HG02943 (cell line): ENCODE measurements around the gene MET.
"Not testable (repeated sequence)": the region's sequence is repeated elsewhere in the genome, so short reads cannot be mapped to it uniquely, and the experiment has no call there.

Source experiments
- ATAC-seq: cut with Tn5 transposase; IDR thresholded peaks from one replicate; pipeline ENCODE4 v1.9.1; 2021; ENCODE audit warnings: mild to moderate bottlenecking, low read depth, moderate library complexity; ENCODE audit not compliant: unreplicated experiment

Gene MET

DNA sequence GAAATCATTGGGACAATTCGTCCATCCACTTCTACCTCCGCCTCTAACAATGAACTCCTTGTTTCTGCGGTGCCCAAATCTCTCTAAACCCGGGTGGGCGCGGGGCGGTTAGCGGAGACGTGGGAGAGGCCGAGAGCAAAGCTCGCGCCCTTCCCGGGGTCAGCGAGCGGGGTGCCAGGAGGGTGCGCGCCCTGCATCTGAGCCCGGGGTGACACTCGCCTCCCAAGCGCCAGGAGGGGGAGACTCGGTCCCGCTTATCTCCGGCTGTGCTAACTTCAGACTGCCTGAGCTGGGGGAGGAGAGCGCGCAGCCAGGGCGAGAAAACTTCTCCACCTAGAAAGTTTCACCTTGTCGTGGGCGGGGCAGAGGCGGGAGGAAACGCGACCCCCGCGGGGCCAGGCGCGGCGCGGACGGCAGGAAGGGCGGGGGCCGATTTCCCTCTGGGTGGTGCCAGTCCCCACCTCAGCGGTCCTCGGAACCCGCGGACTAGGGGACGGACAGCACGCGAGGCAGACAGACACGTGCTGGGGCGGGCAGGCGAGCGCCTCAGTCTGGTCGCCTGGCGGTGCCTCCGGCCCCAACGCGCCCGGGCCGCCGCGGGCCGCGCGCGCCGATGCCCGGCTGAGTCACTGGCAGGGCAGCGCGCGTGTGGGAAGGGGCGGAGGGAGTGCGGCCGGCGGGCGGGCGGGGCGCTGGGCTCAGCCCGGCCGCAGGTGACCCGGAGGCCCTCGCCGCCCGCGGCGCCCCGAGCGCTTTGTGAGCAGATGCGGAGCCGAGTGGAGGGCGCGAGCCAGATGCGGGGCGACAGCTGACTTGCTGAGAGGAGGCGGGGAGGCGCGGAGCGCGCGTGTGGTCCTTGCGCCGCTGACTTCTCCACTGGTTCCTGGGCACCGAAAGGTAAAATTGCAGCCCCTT lies at the start of gene MET:
Gene MET (plus strand): TSS at position 516 of the 915 bp plus-strand sequence. CDS start 26,889 bp downstream, outside the sequence.
- ATAC-seq, result peak; percentile 92

DNA sequence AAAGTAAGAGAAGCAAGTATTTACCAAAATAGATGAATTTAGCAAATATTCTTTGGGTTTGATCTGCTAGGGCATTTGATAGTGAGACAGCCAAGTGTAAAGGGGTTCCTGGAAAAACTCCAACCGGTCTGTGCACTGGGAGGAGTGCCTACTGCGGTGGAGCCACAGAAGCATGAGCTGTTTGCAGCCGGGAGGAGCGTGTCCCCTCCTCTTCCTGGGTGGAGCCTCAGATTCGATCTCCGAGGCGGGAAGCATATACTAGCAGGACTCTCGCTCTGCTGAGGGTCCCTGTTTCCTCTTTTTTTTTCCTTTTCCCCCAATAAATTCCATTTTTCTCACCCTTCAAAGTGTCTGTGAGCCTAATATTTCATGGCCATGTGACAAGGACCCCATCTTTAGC lies 45.1 kb upstream of the MET start:
- no peak for ATAC-seq

DNA sequence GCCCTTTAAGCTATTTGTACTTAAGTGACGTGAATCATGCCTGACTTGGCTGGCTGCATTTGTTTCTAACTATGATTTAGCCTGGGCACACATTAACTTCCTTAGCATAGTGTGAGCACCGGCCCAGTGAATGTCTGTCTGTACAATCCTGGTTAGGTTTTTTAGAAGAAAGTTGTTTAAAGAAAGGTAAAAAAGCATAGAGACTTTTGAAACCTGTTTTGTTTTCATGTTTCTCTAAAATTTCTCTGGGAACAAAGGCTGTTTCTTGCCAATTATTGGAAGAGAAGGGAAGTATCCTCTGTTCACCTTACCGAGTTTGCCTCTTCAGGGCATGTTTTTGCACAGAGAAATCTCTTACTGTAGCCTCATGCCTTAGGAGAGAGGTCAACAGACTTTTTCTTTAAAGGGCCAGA lies 42.9 kb upstream of the MET start:
- no peak for ATAC-seq

DNA sequence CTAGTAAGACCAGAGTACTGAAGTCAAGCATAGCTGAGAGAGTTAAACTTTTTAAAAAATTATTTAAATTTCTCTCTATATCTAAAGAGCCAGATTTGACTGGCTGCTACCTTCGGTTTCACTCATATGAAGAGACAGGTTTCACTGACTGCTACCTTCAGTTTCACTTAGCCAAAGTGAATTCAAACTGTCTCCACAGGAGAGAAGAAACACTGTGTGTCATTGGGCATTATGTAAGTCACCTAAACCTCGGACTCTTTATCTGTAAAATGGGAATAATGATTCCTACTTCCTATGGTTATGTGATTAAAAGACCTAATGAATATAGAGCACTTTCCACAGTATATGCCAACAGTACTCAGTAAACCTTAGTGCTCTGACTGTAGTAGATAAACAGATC lies 41.6 kb upstream of the MET start:
- ATAC-seq, result peak; percentile 97

DNA sequence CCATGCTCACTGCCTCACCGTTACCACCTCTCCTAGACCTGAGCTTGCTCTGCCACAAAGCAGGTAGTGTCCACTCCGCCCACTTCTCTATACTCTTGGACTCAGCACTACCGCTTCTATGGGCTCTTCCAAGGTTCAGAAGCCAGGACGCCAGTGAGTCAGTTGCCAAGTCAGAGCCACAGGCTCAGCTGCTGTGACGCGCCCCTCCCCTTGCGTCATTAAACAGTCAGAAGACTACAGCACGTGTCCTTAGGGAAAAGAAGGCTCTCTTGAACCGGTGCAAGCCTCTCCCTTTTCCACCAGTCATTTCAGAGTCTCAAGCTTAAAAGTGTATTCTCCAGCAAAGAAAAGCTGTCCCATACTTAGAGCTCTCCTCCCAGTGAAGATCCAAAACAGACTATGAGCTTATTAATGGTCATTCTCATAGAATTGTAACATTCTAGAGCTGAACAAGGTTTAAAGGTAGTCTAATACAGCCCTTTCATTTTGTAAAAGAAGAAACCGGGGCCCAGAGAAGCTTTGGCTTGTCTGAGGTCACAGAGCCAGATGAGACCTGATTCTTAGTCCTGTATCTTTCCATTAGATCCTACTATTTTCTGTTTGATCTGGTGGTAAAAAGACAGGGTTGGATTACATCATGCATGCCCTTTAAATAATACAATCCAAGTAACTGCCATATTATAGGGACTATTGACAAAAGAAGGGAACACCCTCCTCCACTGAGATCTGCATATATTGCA lies 40.9 kb upstream of the MET start:
- no peak for ATAC-seq

DNA sequence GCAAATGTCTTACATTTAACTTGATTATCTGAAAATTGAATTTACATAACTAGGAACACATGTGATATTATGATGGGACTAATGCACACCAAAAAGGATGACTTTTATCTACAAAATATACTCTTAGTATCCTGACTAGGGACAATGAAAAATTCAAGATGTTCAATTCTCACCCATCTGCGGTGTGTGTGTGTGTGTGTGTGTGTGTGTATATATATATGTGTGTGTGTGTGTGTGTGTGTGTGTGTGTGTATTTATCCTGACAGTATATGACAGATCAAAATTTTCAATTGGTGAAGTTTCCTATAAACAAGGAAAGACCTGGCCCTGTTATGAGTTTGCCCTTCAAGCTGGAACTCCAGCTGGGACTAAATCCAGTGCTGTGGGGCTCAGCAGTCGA lies 40.3 kb upstream of the MET start:
- no peak for ATAC-seq

DNA sequence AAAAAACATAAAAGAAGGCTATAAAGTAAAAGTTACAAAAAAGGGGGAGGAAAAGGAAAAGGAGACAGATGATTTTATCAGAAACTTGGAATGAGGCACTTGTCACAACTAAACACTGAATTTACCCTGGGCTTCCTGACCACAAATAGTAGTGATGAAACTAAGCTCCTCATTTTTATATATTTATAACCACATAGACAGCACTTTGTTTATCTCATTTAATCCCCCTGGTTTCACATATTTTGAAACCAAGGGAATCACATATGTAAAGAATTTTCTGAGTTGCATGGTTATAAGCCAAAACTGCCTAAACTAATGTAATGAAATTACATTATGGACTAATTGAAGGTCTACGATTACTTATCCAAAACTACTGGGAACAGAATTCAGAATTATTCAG lies 39.6 kb upstream of the MET start:
- ATAC-seq, result no peak

DNA sequence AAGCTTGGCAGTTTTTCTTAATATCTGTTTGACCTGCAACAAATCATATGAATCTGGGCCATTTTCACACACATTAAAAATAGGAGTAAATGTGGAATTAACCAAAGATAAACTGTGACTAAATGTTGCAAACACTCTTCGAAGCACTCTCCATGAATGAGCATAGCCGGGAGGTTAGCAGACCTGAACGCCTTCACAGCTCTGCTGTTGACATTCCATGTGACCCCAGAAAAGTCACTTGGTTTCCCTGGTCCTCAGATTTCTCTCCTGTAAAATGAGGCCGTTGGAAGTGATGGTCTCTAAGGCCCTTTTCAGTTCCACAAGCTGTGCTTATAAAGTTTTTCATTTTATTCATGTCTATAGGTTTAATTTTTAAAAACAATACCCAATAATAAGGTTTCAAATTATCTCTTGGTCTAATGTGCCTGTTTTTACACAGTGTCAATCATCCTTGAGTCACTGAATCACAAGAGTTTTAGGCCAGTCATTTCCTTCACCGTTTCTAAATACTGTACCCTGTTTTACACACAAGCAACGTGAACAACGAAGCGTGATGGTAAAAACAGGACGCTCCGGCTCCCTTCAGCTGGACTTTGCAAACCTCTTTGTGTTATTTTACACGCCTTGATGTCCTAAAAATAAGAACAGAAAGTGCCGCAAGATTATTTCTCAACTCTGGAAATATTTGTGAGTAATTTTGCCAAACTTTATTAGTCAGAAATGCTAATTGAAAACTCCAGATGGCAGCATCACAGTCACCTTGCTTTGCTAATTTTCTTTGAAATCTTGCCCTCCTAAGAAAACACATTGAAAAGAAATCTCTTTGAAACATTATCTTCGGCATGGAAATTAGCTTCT lies 38.6 kb upstream of the MET start:
- ATAC-seq, result no peak

DNA sequence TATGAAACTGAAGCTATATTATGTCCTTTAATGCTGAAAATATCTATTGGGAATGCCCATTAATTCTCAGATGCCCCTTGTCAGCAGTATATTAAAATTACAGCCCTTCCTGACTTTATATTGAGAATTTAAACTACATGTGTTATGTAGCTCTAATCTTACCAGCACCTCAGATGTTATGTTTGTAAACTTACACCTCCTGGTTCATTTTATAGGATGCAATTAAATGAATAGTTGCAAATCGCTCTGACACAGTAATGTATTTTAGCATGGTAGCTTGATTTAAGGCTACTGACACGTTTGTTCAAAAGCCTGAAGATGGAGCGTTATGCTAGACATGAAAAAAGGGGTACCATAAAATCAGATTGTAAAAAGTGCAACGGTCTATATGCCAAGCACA lies 35.0 kb upstream of the MET start:
- no peak for ATAC-seq

DNA sequence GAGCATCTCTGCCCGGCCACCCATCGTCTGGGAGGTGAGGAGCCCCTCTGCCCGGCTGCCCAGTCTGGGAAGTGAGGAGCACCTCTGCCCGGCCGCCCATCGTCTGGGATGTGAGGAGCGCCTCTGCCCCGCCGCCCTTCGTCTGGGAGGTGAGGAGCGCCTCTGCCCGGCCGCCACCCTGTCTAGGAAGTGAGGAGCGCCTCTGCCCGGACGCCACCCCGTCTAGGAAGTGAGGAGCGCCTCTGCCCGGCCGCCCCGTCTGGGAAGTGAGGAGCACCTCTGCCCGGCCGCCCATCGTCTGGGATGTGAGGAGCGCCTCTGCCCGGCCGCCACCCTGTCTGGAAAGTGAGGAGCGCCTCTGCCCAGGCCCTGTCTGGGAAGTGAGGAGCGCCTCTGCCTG lies 33.4 kb upstream of the MET start:
- not testable (repeated sequence) for ATAC-seq

DNA sequence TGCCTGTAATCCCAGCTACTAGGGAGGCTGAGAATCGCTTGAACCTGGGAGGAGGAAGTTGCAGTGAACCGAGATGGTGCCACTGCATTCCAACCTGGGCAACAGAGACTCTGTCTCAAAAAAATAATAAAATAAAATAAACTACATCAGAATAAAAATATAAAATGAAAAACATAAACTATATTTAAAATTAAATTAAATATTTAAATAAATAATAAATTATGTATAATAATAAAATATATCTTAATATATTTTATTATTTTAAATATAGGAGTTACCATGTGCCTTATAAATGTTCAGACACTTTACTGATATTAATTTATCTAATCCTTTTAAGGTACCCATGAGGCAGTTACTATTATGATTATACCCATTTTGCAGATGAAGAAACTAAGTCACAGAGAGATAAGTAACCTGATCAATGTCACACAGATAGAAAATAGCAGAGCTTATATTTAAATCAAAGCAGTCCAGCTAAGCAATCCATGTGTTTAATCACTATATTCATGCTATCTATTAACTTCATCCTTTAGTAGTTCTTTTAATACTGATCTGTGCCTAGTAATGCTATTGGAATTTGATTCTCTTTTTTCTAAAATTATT lies 30.3 kb upstream of the MET start:
- no peak for ATAC-seq

DNA sequence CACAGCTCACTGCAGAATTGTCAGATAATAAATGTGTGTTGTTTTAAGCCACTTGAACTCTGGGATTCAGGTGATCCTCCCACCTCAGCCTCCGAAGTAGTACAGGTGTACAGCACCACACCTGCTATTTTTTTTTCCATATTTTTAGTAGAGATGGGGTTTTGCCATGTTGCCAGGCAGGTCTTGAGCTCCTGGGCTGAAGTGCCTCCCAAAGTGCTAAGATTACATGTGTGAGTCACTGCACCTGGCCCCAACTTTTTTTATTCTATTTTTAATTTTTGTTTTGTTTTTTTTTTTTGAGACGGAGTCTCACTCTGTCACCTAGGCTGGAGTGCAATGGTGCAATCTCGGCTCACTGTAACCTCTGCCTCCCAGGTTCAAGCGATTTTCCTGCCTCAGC lies 28.8 kb upstream of the MET start:
- ATAC-seq, result not testable (repeated sequence)

DNA sequence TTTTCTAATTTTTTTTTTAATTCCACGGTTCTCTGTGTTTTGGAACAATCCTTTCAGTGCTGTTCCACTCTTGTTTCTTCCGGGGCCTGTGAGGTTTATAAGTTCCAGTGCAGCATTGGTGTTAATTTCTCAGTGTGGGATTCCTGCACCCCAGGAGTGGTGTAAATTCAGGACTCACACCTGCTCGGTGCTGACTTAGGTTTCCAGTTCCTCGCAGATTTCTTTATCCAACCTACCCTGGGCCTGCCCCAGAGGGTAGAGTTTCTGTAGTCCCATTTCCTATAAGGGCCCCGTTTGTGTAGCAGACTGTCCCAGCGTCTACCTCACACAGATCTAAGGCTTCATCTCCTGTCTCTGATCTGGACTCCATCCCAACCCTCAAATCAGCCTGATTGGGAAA lies 27.4 kb upstream of the MET start:
- no peak for ATAC-seq

DNA sequence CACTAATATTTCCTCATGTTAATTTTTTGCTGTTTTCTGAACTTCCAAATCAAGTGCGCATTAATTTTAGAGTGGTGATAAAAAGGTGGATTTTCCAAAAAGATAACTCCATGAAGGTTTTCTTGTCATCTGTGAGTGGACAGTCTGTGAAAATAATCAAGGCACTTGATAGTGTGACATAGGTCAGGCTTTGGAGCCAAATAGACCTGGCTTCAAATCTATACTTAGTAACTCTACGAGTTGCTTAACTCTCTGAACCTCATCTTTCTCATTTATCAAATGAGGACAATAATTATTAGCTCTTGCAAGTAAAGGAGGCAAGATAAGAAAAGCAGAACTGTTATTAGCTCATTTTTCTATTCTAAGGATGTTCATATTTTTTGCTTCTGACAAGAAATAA lies 24.7 kb upstream of the MET start:
- no peak for ATAC-seq

DNA sequence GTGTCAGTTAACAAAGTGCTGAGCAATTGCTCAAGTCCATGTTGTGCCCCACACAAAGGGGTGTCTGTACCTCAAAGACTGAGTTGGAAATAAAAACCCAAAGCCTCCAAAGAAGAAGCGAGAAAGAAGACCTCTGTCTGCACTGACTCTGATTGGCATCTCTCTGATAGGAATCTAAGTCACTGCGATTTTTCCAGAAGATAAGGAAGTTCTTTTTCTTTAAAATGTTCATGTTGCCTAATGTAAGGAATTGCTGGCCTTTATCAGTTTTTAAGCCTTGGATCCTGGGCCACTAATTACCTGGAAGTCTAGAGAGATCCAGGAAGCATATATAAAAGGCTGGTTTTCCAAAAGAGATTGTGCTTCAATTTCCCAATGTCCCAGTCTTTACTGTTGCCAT lies 24.1 kb upstream of the MET start:
- no peak for ATAC-seq

DNA sequence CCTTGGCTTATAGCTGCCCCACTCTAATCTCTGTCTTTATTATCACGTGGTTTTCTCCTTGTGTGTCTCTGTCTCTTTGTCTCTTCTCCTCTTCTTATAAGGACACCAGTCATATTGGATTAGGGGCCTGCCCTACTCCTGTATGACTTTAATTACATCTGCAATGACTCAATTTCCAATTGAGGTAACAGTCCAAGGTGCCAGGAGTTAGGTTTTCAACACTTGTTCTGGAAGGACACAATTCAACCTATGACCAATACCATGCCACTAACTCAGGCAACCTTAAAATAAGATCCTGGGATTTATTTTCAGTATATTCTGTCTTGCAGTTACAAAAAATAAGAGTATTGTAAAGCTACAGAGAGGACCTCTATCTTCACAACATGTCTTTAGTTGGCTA lies 21.6 kb upstream of the MET start:
- ATAC-seq, result no peak

DNA sequence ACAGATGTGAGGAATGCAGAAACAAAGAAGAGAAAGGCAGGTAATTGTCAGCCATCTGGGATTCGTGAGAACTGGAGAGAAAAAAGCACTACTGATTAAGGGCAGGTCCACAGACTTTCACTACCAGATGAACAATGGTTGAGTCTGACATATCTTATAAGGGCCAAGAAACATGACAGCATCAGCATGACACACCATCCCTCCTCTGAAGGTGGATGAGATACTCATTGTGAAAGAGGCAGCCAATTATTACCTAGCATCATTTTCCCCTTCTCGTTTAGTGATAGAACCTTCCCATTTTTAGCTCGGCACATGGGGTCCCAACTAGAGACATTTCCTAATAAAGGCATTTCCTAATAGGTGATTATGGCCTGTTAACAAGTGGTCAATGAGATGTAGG lies 19.2 kb upstream of the MET start:
- ATAC-seq, result no peak

DNA sequence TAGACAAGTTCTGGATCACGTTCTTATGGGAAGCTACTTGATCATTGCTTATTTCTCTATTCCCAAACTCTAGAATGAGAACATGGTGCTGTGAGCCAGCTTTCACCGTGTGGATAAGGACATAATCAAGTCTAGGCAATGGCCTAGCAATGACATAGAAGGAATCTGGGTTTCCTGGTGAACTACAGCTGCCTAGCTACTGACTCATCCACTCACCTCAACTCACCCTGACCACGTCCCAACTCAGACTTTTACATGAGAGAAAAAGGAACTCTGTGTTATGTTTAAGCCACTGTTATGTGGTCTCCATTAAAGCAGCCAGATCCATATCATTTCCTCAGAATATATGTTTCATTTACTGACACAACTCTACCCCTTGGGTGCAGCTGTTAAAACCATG lies 18.8 kb upstream of the MET start:
- ATAC-seq, result no peak

DNA sequence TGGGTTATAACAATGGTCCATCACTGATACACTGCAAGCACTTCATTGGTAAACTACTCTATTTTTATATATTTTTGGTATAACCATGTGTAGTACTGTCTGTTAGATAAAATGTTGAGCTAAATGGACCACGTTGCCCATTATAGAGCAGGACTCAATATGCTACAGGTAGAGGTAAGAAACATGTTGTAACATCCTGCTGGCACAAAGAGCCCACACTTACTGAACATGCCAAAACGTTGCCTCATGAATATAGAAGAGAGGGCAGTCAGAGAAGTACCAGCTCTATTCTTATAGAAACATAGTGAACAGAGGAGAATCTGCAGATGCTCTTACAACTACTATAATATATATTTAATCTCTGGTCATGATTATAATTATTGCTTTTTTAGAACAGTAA lies 18.4 kb upstream of the MET start:
- no peak for ATAC-seq

DNA sequence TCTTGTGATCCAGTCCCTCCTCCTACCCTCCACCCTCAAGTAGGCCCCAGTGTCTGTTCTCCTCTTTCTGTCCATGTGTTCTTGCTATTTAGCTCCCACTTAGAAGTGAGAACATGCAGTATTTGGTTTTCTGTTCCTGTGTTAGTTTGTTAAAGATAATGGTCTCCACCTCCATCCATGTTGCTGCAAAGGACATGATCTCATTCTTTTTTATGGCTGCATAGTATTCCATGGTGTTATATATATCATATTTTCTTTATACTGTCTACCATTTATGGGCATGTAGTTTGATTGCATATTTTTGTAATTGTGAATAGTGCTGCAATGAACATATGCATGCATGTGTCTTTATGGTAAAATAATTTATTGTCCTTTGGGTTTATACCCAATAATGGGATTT lies 12.7 kb upstream of the MET start:
- not testable (repeated sequence) for ATAC-seq

DNA sequence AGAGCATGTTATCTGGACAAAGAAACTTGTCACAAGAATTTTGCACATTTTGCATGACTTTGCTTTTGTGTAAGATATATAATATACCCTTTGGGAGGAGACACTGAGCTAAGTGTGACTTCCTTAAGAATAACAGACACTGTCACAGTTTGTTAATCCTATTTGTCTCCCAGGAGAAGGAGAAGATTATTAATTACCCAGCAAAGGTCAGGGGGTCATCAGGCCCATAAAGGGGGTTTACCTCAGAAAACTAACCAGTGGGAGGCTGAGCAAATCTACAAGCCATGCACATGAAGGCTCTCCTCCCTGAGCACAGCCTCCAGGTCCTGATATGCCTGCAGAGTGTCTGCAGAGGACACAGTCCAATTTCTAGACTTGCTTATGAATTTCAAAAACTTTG lies 10.1 kb upstream of the MET start:
- ATAC-seq, result no peak
